ENCODE measurements around the gene TMEM52. TPM values are rescaled to one million over a fixed set of nuclear protein-coding genes. Genes with fewer than 3 reads are reported as not detected.

The TMEM52 gene
- total RNA-seq, 1 experiment from 2014 or later: 9.6 TPM

- Histone ChIP-seq H2AFZ (ENCODE audit: low read length) (no peak overlapping the region), H3K23me2 (ENCODE audit: insufficient read length, low read depth, low read length, poor library complexity, severe bottlenecking) (no peaks in the 10 kb centered on the region), H3K9me3 (ENCODE audit: control insufficient read depth, low read depth, low read length) (no peaks in the 10 kb centered on the region), H3K27ac (ENCODE audit: insufficient read length, low read depth, low read length) (no peak overlapping the region), H3K23ac (ENCODE audit: insufficient read length, low read depth, low read length) (no peak overlapping the region), H3K14ac (ENCODE audit: insufficient read depth, low read length) (no peak overlapping the region), H4K20me1 (ENCODE audit: control insufficient read depth, insufficient read depth, insufficient read length) (no peaks in the 10 kb centered on the region), H2BK5ac (ENCODE audit: insufficient read length, low read length) (no peak overlapping the region), H2BK12ac (ENCODE audit: insufficient read length, low read depth, low read length) (no peak overlapping the region), H3K56ac (ENCODE audit: insufficient read length, low read depth, low read length) (no peak overlapping the region), H3K4me1 (ENCODE audit: insufficient read depth, low read length) (no peaks in the 10 kb centered on the region), H2BK120ac (ENCODE audit: low read depth, low read length, poor library complexity, severe bottlenecking) (no peak overlapping the region), H4K8ac (replicated peaks; ENCODE audit: insufficient read length, low read depth, low read length) (no peak overlapping the region), H3K79me2 (ENCODE audit: insufficient read depth, low read length) (no peaks in the 10 kb centered on the region), H3K4ac (ENCODE audit: low read depth, low read length) (no peak overlapping the region), H2BK15ac (ENCODE audit: low read depth, low read length) (no peak overlapping the region), H3K9ac (ENCODE audit: extremely low read depth, insufficient read length, low read length) (no peak overlapping the region), H2BK20ac (ENCODE audit: low read depth, low read length, poor library complexity, severe bottlenecking) (no peak overlapping the region), H3K27me3 (ENCODE audit: insufficient read depth, low read length) (no peaks in the 10 kb centered on the region), H4K5ac (ENCODE audit: insufficient read length, low read depth, low read length) (no peak overlapping the region), H3T11ph (ENCODE audit: low read length) (no peak overlapping the region), H3K4me2 (ENCODE audit: insufficient read depth, insufficient read length, low read length) (no peak overlapping the region), H3K79me1 (ENCODE audit: insufficient read depth, low read depth, low read length, poor library complexity, severe bottlenecking) (no peaks in the 10 kb centered on the region), H2AK5ac (ENCODE audit: insufficient read length, low read length) (no peak overlapping the region), H3K18ac (ENCODE audit: insufficient read length, low read depth, low read length) (no peak overlapping the region), H4K91ac (ENCODE audit: insufficient read length, low read depth, low read length) (no peak overlapping the region)
- H3K36me3 Mint-ChIP-seq (ENCODE audit: insufficient read depth in 1 of 3, low read depth in 3 of 3): peaks cover 0 to 2% (median 1%) of the 10 kb centered on the region in 3 experiments; a peak in 1 of 7 replicates
- peak overlapping the region in 1 of 2 experiments; percentile 29; a peak in 1 of 5 replicates for H3K4me3 Mint-ChIP-seq
- H3K27me3 Mint-ChIP-seq (ENCODE audit: low read depth): peaks cover 9% of the 10 kb centered on the region
- peak overlapping the region in 1 of 3 experiments; percentile 28; a peak in 1 of 7 replicates for H3K27ac Mint-ChIP-seq
- peak; percentile 60 for TF ChIP-seq CTCF (conservative IDR thresholded peaks at IDR 0.05)
- WGBS (ENCODE audit: extremely low coverage, insufficient read length, low lambda C conversion rate): no CpG with 5 or more reads among the region's 46 CpGs
- H3K9me3 Mint-ChIP-seq: peaks cover 4 to 10% of the 10 kb centered on the region in 2 experiments; a peak in 4 of 5 replicates
- peaks cover 14 to 21% of the 10 kb centered on the region in 2 experiments for H3K4me1 Mint-ChIP-seq
- DNase-seq: no peak
Observed at GRCh38 chr1:1954831-1955441, 35.9 kb upstream of the TMEM52 start.

Measured in H9 (cell line).